Measurements from ENCODE around the gene ATMIN. TPM values are rescaled to one million over a fixed set of nuclear protein-coding genes. Genes with fewer than 3 reads are reported as not detected.

ATMIN gene
- total and polyA plus RNA-seq, 2 of the 13 experiments (the other 11 are each of a cell fraction or from before 2014, with no cell fraction given) = 34.6 to 60.4 TPM

GRCh38 chr16:81095953-81096714 is 60.5 kb downstream of the ATMIN start, which contains the start of gene GCSH (continued):
- TF ChIP-seq SKI (IDR thresholded peaks at IDR 0.05; ENCODE audit: partially characterized antibody) (peak; percentile 61), ZNF446 (CRISPR knock-in tag; IDR thresholded peaks at IDR 0.05) (peak; percentile 61; the same call in 1 of the 2 replicates), ZNF83 (CRISPR knock-in tag; IDR thresholded peaks at IDR 0.05; ENCODE audit: borderline replicate concordance) (no peak), ZNF513 (CRISPR knock-in tag; conservative IDR thresholded peaks at IDR 0.05) (peak; percentile 16; the same call in 1 of the 2 replicates), AKAP8 (CRISPR knock-in tag; IDR thresholded peaks at IDR 0.05) (no peak; the same call in 1 of the 2 replicates), ZFP36 (IDR thresholded peaks at IDR 0.05; ENCODE audit: borderline replicate concordance, low read depth, low read length, partially characterized antibody) (no peak), MAFF (IDR thresholded peaks at IDR 0.05; ENCODE audit: low read depth, low read length) (no peak), STAT6 (CRISPR knock-in tag; IDR thresholded peaks at IDR 0.05; ENCODE audit: borderline replicate concordance) (no peak), CSRNP2 (CRISPR knock-in tag; conservative IDR thresholded peaks at IDR 0.05; ENCODE audit: low read depth) (no peak), CERS6 (CRISPR knock-in tag; IDR thresholded peaks at IDR 0.05) (0 out of 2 replicates have a peak, but pooled peaks have one; percentile 82), THRA (CRISPR knock-in tag; IDR thresholded peaks at IDR 0.05; ENCODE audit: borderline replicate concordance) (no peak), MTF2 (CRISPR knock-in tag; IDR thresholded peaks at IDR 0.05; ENCODE audit: borderline replicate concordance) (no peak), ZNF609 (CRISPR knock-in tag; IDR thresholded peaks at IDR 0.05; ENCODE audit: borderline replicate concordance) (no peak; the same call in 1 of the 2 replicates)
